NCI-H524 treated with DMSO at 0.1 percent for 48 hours (cell line): Measurements from ENCODE around the gene ZNF132.
"Not testable (repeated sequence)": the region's sequence is repeated elsewhere in the genome, so short reads cannot be mapped to it uniquely, and the experiment has no call there.

Source experiments
- DNase-seq: peaks from one replicate; lab custom pipeline; 2025; lab: John Stamatoyannopoulos, UW

Gene ZNF132

DNA sequence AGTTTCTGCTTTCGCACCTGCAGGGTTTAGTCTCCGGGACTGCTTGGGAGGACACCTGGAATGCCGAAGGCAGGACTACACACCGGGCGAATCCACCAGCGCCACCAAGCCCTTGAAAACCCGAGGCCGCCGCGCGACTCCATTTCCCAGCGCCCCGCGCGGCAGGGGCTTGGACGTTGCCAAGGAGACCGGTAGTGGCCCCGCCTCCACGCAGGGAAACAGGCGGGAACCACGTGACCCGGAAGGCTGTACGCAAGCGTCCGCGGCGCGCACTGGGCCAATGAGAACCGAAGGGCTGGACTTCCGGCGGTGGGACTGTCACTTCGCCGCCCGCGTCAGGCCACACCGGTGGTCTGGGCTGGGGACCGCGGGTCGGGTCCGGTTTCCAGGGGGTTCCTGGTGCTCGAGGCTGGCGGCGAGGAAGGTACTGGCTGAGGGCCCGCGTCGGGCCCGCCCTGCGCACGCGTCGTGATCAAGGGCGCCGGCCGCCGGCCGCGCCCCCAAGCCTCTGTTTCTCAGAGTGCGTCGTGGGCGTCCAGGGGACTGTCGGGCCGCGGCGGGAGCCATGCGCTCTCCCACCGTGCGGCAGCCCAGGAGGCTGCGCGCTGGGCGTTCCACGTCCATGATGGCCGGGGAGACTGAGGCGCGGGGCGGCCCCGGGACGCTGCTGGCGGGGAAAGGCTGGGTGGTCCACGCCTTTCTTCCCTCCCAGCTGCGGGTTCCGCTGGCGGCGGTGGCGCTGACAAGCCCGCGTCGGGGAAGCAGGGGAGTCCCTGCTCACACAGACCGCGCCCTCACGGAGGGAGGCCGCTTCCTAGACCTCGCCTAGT lies 27.0 kb upstream of the ZNF132 start, which contains the start of gene ZNF324:
Gene ZNF324, plus strand, starts transcription at position 321 of the 830 bp plus-strand sequence. CDS start 2,106 bp downstream, outside the sequence.
- DNase-seq, result peak; percentile 79

DNA sequence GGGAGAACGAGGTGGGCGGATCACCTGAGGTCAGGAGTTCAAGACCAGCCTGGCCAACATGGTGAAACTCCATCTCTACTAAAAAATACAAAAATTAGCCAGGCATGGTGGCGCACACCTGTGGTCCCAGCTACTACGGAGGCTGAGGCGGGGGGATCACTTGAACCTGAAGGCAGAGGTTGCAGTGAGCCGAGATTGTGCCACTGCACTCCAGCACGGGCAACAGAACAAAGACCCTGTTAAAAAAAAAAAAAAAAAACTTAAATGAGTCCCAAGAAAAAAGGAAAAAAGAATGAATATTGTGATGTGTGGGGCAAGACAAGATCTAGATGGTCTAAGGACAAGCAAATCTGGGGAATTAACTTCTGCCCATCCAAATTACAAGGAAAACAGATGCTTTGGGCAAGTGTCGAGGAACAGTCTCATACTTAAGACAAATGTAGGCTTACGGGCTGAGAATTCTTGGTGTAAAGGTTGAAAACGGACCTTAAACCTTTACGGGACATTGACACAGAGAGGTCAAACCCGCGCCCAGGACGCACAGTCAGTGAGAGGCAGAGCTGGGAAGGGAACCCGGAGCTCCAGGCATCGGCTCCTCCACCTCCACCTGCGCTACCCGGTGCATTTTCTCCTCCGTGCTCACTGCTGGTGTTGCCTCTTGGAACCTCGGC lies 26.3 kb upstream of the ZNF132 start:
- no peak for DNase-seq

DNA sequence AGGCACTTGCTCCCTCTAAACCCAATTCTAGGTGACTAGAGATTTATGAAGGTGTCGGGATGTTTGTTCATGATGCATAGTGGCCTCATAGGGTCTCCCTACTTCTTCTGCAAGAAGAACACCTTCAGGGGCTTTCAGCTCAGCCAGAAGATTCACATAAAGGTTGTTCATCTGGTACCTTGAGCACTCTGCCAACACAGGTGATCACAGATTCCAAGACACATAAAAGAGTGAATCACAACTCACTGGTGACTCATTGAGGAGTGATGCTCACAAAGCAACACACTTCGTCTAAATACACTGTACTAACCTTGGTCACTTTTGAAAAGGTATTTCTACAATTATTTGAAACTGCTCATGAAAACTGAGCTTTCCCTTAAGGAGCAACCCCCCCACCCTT lies 20.1 kb upstream of the ZNF132 start:
- no peak for DNase-seq

DNA sequence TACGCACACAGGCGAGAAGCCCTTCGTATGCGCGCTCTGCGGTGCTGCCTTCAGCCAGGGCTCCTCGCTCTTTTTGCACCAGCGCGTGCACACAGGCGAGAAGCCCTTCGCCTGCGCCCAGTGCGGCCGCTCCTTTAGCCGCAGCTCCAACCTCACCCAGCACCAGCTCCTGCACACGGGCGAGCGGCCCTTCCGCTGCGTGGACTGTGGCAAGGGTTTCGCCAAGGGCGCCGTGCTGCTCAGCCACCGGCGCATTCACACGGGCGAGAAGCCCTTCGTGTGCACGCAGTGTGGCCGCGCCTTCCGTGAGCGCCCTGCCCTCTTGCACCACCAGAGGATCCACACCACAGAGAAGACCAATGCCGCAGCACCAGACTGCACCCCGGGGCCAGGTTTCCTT lies 16.2 kb upstream of the ZNF132 start:
- no peak for DNase-seq

DNA sequence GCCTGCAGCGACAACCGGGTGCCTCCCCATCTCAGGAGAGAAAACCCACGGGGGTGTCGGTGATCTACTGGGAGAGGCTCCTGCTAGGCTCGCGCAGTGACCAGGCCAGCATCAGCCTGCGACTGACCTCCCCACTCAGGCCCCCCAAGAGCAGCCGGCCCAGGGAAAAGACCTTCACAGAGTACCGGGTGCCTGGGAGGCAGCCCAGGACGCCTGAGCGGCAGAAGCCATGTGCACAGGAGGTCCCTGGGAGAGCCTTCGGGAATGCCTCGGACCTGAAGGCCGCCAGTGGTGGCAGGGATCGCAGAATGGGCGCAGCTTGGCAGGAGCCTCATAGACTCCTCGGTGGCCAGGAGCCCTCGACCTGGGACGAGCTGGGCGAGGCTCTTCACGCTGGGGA lies 15.4 kb upstream of the ZNF132 start:
- no peak for DNase-seq

DNA sequence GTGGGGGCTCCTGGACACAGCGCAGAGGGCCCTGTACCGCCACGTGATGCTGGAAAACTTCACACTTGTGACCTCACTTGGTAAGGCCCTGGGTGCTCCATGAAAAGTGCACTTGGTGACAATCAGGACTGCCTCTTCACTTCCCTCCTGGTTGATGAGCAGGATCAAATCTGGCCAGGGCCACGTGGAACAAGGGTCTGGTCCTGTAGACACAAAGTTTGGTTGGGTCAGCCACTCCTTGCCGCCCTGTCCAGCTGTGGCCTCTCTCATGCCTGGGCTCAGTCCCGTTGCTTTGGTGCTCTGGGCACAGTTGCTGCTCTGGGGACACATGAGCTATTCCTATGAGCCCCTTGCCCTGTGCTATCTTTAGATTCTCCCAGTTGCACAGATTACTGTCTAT lies 13.8 kb upstream of the ZNF132 start:
- no peak for DNase-seq

DNA sequence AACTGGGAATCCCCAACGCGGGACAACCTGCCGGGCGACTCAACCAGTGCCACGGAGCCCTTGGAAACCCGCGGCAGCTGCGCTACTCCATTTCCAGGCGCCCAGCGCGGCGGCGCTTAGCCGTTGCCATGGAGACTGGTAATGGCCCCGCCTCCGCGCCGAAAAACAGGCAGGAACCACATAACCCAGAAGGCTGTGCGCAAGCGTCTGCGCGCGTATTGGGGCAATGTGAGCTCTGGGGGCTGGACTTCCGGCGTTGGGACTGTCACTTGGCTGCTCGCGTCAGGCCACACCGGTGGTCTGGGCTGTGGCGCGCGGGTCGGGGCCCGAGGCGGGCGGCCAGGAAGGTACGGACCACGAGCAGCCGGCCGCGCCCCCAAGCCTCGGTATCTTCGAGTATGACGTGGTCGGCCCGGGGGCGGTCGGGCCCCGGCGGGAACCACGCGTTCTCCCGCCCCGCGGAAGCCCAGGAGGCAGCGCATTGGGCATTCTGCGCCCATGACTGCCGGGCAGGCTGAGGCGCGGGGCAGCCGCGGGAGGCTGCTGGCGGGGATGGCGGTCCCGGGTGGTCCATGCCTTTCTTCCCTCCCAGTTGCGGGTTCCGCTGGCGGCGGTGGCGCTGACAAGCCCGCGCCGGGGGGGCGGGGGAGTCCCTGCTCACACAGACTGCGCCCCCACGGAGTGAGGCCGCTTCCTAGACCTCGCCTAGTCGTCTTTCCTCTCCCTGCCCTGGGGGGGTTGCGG lies 11.6 kb upstream of the ZNF132 start, which contains the start of gene ZNF324B:
Gene ZNF324B, plus strand, starts transcription at position 265 of the 744 bp plus-strand sequence. CDS start 2,080 bp downstream, outside the sequence.
- peak; percentile 87 for DNase-seq

DNA sequence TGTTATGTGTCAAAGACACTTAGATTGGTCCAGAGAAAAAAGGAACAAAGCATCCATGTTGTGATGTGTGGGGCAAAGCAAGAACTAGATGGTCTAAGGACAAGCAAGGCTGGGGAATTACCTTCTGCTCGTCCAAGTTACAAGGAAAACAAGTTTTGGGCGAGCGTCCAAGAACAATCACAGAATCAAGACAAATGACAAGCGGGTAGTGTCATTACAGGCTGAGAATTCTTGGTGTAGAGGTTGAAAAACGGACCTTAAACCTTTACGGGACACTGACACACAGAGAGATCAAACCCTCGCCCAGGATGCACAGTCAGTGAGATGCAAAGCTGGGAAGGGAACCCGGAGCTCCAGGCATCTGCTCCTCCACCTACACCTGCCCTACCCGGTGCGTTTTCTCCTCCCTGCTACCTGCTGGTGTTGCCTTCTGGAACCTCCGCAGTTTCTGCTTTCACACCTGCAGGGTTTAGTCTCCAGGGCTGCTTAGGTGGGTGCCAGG lies 11.0 kb upstream of the ZNF132 start:
- DNase-seq, result no peak

DNA sequence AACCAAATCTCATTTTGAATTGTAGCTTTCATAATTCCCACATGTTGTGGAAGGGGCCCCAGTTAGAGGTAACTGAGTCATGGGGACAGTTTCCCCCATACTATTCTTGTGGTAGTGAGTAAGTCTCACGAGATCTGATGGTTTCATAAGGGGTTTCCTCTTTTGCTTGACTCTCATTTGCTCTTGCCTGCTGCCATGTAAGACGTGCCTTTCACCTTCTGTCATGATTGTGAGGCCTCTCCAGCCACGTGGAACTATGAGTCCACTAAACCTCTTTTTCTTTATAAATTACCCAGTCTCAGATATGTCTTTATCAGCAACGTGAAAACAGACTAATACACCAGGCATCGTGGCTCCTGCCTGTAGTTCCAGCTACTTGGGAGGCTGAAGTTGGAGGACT lies 10.0 kb upstream of the ZNF132 start:
- not testable (repeated sequence) for DNase-seq

DNA sequence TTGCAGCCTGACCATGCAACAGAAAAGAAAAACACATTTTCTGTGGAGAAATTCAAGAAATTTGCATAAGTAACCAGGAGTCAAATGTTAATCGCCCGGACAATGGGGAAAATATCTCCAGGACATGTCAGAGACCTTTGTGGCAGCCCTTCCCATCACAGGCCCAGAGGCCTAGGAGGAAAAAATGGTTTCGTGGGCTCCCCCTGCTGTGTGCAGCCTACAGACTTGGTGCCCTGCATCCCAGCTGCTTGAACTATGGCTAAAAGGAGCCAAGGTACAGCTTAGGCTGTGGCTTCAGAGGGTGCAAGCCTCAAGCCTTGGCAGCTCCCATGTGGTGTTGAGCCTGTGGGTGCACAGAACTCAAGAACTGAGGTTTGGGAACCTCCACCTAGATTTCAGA lies 8.9 kb upstream of the ZNF132 start:
- DNase-seq, result not testable (repeated sequence)

DNA sequence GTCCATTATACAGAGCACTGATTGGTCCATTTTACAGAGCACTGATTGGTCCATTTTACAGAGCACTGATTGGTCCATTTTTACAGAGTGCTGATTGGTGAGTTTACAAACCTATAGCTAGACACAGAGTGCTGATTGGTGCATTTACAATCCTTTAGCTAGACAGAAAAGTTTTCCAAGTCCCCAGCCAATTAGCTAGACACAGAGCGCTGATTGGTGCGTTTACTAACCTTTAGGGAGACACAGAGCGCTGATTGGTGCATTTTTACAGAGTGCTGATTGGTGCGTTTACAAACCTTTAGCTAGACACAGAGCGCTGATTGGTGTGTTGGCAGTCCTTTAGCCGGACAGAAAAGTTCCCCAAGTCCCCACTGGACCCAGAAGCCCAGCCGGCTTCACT lies 3.0 kb upstream of the ZNF132 start:
- DNase-seq, result not testable (repeated sequence)

DNA sequence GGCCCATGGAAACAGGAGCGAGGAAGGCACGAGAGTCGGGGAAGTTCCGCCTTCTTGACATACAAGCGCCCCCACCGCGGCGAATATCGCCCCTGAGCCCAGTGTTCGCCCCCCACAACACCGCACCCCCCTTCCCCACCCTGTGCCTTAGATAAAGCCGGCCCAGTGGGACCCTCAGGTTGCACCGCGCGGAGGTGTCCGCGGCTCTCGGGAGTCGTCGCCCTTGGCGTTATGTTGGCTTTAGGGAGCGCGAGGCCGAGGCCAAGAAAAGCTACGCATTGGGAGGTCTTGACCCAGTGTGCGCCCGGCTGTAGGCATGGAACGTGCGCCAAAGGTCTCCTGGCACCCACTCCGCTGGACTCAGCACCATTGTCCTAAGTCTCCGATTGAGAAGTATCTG lies 603 bp upstream of the ZNF132 start:
- DNase-seq, result no peak

DNA sequence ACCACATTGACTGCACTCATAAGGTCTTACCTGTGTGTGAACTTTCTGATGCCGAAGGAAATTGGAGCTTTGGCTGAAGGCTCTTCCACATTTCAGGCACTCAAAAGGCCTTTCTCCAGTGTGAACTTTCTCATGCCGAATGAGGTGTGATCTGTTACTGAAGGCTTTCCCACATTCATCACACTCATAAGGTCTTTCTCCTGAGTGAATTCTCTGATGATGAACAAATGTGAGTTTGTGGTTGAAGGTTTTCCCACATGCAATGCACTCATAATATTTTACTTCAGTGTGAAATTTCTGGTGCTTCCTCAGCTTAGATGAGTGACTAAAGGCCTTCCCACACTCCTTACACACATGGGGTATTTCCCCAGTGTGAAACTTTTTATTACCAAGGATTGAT lies 5.7 kb downstream of the ZNF132 start:
- no peak for DNase-seq

DNA sequence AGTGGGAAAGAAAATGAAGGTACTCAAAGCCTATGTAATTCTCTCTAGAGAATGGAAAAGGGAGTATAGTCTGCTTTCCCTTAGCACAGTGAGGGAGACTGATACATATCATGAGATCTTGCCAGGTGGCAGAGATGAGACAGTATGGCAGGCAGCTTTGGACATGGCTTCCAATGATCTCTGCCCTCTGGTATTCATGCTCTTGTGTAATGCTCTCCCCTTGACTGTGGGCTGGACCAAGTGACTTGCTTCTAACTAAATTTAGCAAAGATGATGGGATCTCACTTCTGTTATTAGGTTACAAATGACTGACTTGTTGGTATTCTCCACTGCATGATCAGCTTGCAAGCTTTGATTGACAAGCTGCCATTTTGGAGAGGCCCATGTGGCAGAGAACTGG lies 10.2 kb downstream of the ZNF132 start:
- DNase-seq, result no peak

DNA sequence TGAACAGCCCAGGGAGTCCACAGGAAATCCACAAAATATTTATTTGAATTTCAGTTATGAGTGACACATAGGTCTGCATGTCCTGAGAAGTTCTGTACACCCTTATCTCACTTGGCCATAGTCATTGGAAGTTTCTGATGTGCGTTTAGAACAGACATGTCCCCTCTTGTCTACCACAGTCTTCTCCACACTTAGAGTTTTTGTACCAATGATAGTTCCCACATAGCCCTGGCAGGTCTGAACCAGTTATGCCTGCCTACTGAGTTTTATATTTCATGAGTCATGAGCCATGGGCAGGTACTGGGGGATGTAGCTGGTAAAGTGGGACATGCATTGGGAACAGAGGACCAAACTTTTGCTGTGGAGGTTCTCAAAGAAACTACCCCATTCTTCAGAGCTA lies 11.3 kb downstream of the ZNF132 start:
- no peak for DNase-seq

DNA sequence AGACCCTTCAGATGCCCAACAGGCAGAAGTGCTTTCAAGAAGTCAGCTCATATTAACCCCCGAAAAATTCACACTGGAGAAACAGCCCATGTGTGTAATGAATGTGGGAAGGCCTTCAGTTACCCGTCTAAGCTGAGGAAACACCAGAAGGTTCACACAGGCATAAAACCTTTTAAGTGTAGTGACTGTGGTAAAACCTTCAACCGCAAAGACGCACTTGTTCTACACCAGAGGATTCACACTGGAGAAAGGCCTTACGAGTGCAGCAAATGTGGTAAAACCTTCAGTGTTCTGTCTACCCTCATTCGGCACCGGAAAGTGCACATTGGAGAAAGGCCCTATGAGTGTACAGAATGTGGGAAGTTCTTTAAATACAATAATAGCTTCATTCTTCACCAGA lies 22.9 kb downstream of the ZNF132 start:
- no peak for DNase-seq

DNA sequence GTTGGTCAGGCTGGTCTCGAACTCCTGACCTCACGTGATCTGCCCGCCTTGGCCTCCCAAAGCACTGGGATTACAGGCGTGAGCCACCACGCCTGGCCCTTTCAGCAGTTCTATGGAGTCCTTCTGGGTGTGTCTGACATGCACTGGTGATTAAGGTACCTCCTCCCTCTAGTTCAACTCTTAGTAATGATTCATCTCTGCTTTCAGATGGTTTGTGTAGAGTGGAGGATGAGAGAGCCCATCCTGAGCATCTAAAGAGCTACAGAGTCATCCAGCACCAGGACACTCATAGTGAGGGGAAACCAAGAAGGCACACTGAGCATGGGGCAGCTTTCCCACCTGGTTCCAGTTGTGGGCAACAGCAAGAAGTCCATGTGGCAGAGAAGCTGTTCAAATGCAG lies 23.3 kb downstream of the ZNF132 start:
- DNase-seq, result no peak

DNA sequence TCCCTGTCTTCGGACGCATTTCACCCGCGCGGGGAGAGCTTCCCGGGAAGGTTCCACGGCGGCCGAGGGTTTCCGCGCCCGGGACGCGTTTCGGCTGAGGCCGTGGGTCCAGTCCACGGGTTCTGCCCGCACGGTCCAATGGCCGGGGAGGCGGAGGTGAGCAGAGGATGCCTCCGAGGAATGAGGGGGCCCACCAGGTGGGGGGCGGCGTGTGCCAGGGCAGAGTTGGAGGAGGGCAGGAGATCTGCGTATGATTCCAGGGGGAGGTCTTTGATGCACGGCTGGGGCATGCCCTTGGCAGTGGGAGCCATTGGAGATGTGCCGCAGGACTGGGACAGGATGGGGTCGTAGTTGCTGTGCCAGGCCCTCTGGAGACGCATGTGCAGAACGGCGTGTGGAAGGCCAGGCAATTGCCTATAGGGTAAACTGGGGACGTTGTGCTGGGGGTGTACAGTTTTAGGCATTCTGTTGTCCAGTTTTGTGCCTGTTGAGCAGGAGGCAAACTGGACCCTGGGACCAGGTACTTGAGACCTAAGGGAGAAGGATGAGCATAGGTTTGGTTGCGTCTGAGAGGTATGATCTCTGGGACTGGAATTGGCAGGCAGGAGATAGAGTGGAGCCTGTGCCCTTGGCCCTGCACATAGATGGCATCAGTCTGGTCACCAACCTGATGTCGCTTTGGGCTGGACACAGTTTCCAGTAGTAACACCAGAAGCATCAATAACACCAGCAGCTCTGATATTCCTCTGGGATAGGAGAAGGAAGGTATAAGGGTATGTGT lies 30.8 kb downstream of the ZNF132 start:
- no peak for DNase-seq

DNA sequence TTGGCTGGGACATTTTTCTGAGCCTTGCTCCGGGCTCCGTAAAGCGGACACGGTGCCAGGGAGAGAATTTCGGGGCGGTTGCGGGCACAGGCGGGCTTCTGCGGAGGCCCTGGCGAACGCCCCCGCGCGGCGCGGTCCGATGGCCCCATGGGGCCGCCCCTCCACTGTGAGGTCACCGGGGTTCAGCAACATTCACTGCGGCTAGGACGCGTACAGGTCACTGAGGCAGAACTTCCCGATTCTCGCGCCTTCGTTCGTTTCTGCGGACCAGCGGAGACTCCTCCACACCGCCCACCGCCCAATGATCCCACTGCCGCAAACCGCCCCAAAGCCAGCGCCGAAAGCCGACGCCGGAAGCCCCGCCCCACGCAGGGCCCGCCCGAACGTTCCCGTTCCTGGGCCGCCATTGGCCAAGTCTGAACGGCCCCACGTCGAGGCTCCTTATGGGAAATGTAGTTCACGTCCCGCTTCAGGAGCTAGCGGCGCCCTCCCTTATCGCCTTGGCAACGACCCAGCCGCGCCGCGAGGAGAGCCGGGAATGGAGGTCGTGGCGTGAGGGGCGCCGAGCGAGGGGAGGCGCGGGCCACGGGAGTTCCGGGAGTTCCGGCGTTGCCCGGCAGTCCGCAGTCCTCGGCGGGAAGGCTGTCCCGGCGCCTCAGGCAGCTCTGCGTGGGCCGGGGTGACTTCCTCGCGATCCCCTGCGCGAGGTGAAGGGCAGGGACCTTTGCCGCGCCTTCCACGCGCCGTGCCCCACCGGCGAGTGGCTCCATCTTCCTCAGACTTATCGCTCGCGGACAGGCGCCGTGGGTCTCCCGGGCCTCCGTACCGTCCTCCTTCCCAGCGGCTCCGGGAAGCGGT lies 31.6 kb downstream of the ZNF132 start, which contains the start of gene ZNF584:
Gene ZNF584, plus strand, starts transcription at position 498 of the 858 bp plus-strand sequence. CDS start 499 bp downstream, outside the sequence.
- DNase-seq, result peak; percentile 89

DNA sequence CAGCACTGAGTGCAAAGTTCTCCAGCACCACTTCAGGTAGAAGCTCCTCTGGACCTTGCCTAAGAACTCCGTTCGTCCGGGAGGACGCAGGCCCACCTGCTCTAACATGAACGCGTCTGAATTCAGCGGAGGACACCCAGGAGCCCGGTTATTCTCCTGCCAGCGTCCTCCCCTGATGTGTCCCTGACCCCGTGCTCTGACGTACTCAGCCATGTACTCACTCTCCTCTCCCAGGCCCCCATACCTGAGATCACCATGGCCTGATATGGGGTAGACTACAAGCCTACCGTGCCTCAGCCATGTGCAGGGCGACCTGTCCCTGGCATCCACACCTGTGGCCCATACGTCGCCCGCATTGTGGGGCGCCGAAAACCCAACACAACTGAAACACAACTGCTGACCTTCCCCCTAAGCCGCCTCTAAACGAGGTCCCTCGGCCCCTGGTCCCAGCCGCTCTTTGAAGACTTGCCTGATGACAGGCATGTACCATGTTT lies 32.2 kb downstream of the ZNF132 start:
- DNase-seq, result no peak
